Pancreas (tissue), 10 donors: ENCODE results near the gene IL11RA. TPM values are rescaled to one million over a fixed set of nuclear protein-coding genes. Genes with fewer than 3 reads are reported as not detected.

Experiments used
- ATAC-seq, 4 donors: fragments of 200-7000 bp; cut with Tn5 transposase; one replicate each; pipeline versions ENCODE4 v1.8.0 to v1.9.1; 2020; ENCODE audit warnings: mild to moderate bottlenecking in 4 of 4, moderate library complexity in 4 of 4
- DNase-seq, 6 donors: peaks; one replicate each; pipeline ENCODE4 v3.0.0-alpha.2; 2020
- FAIRE-seq: peaks from 2 replicates; lab custom pipeline; 2012; peaks lifted over from hg19 to GRCh38; lab: Jason Lieb, UNC
- H3K27ac ChIP-seq, 4 donors: fragments of 200-600 bp; sonication (generic); 1 replicate in 3 of 4; 2 replicates in 1 of 4; pipeline versions ENCODE4 v1.5.0 to v1.8.0; 2020
- H3K27me3 ChIP-seq, 4 donors: fragments of 200-600 bp; one replicate each; pipeline ENCODE4 v1.8.0; 2021
- H3K36me3 ChIP-seq, 3 donors: fragments of 200-600 bp; sonication (generic) in 1 of 3; one replicate each; pipeline versions ENCODE4 v1.5.0 to v1.8.0; 2020 to 2021
- H3K4me1 ChIP-seq, 3 donors: fragments of 200-600 bp; one replicate each; pipeline ENCODE4 v1.8.0; 2021
- H3K4me3 ChIP-seq, 4 donors: fragments of 200-600 bp; sonication (generic) in 2 of 4; one replicate each; pipeline versions ENCODE4 v1.5.0 to v1.8.0; 2020 to 2021
- H3K9me3 ChIP-seq, 4 donors: fragments of 200-600 bp; one replicate each; pipeline ENCODE4 v1.8.0; 2021
- CTCF ChIP-seq, 4 donors: fragments of 200-600 bp; sonication (generic) in 3 of 4; IDR thresholded peaks; one replicate each; pipeline versions ENCODE4 v1.5.0 to v1.8.0; 2021; ENCODE audit warnings: antibody characterized with exemption in 4 of 4
- WGBS, 2 donors: extraction: QIAGEN DNeasy Blood & Tissue Kit; methylation state at CpG; one replicate each; pipeline ENCODE4 v1.1.7; 2013; 5-methylcytosine and 5-hydroxymethylcytosine counted together
- intact Hi-C, 3 donors: fragments of 100-400 bp; cut with DNase I; formaldehyde crosslinking; loops; one replicate each; pipeline versions ENCODE4 v1.11.1 to v1.14.2; 2022
- polyA plus RNA-seq, 2 donors: library from polyadenylated mRNA; stranded (reverse); fragments of 200-250 nt; gene quantifications; one replicate each; pipeline ENCODE4 v1.2.3, GENCODE V29; 2013
- total RNA-seq, 6 donors: library from RNA; stranded (reverse); fragmentation: NEBNext Ultra II Directional in 4 of 6; extraction: Animal tissue kit (Norgen Biotek cat#: 25700) in 4 of 6; gene quantifications; one replicate each; pipeline versions ENCODE4 v1.2.1 to v1.2.4, GENCODE V29; 2021 to 2023
- donor health status: healthy with polysubstance abuse.
- donor health status: DM: no; HTN: no; CAD: no; lungs with moderate emphysema.
- donor health status: DM: no; HTN: no; CAD: no.
- donor health status: control.
- donor health status: control.
- donor health status: Bipolar disorder and iron deficiency.
- donor health status: DM: yes; HTN: yes; CAD: no.
- donor health status: DM: no; HTN: no; CAD: no.
- donor health status: DM: no; HTN: no; CAD: no.
- donor health status: DM: yes; HTN: yes; CAD: no.

IL11RA gene
- total and polyA plus RNA-seq, 8 donors, result 4.1 to 30.0 (median 7.3) TPM

- FAIRE-seq, result no peak
- intact Hi-C loops, result no loop called here
- WGBS, 2 donors, result 37 to 40% methylated on average over 2 of the region's 2 CpGs
These were observed 44.7 kb upstream of the IL11RA start for GRCh38 chr9:34607331-34607730.

GRCh38 chr9:34610434-34611206 is 41.4 kb upstream of the IL11RA start:
- no peak overlapping the region for H3K27ac ChIP-seq
- peaks cover 0 to 6% (median 4%) of the 10 kb centered on the region in 3 donors for H3K4me1 ChIP-seq
- intact Hi-C loops, result no loop called here
- no peaks in the 10 kb centered on the region for H3K27me3 ChIP-seq
- H3K4me3 ChIP-seq, result no peak overlapping the region
- DNase-seq, result peak in 2 of 6 donors; percentile 41 to 79
- no peak for ATAC-seq
- no peak for FAIRE-seq
- H3K36me3 ChIP-seq, result no peaks in the 10 kb centered on the region
- TF ChIP-seq CTCF (IDR thresholded peaks at IDR 0.05), result no peak
- no peaks in the 10 kb centered on the region for H3K9me3 ChIP-seq
- WGBS, 2 donors, result 95% methylated on average over 20 of the region's 20 CpGs

More at GRCh38 chr9:34607331-34607730, 44.7 kb upstream of the IL11RA start:
- ATAC-seq (no peak), DNase-seq (no peak)
- Histone ChIP-seq H3K36me3 (no peaks in the 10 kb centered on the region), H3K27ac (no peak overlapping the region), H3K27me3 (no peaks in the 10 kb centered on the region), H3K4me1 (peaks cover 0 to 6% (median under 1%) of the 10 kb centered on the region in 3 donors), H3K9me3 (no peaks in the 10 kb centered on the region), H3K4me3 (no peak overlapping the region)
- TF ChIP-seq CTCF (IDR thresholded peaks at IDR 0.05), result no peak

GRCh38 chr9:34611251-34611810 is 40.7 kb upstream of the IL11RA start:
- TF ChIP-seq CTCF (IDR thresholded peaks at IDR 0.05), result no peak
- ATAC-seq, result peak in 3 of 4 donors; percentile 5 to 28 (median 20)
- intact Hi-C loops, result no loop called here
- H3K27ac ChIP-seq, result peak overlapping the region; percentile 51 to 77 (median 68)
- peak overlapping the region; percentile 48 to 71 (median 58) for H3K4me3 ChIP-seq
- no peaks in the 10 kb centered on the region for H3K27me3 ChIP-seq
- H3K4me1 ChIP-seq, result peaks cover 0 to 6% (median 4%) of the 10 kb centered on the region in 3 donors
- WGBS, 2 donors, result 52 to 56% methylated on average over 10 of the region's 10 CpGs
- H3K36me3 ChIP-seq, result no peaks in the 10 kb centered on the region
- H3K9me3 ChIP-seq, result no peaks in the 10 kb centered on the region
- no peak for FAIRE-seq
- DNase-seq, result peak in 3 of 6 donors; percentile 23 to 61 (median 40)

GRCh38 chr9:34611811-34612787 is 39.9 kb upstream of the IL11RA start, which contains the start of gene RPP25L:
Gene RPP25L, minus strand, starts transcription at chr9:34612097. Its CDS starts 801 bp downstream, at chr9:34611296.
- FAIRE-seq (no peak), ATAC-seq (peak; percentile 94 to 99 (median 98)), DNase-seq (peak; percentile 70 to 95 (median 88))
- H3K27ac ChIP-seq, result peak within 1 kb of the TSS; percentile 51 to 77 (median 68)
- H3K4me3 ChIP-seq, result peak within 1 kb of the TSS; percentile 48 to 71 (median 58)
- H3K4me1 ChIP-seq, result peaks cover 0 to 6% (median 4%) of the 10 kb centered on the region in 3 donors
- H3K27me3 ChIP-seq, result no peaks in the 10 kb centered on the region
- H3K36me3 ChIP-seq, result peaks cover 0 to 8% (median 1%) of the 10 kb centered on the region in 3 donors
- 1% methylated on average over 77 of the region's 77 CpGs for WGBS, 2 donors
- H3K9me3 ChIP-seq, result no peaks in the 10 kb centered on the region
- intact Hi-C loops, result no loop called here
- no peak for TF ChIP-seq CTCF (IDR thresholded peaks at IDR 0.05)
